Measurements from ENCODE around the gene MOSPD3.

DNA sequence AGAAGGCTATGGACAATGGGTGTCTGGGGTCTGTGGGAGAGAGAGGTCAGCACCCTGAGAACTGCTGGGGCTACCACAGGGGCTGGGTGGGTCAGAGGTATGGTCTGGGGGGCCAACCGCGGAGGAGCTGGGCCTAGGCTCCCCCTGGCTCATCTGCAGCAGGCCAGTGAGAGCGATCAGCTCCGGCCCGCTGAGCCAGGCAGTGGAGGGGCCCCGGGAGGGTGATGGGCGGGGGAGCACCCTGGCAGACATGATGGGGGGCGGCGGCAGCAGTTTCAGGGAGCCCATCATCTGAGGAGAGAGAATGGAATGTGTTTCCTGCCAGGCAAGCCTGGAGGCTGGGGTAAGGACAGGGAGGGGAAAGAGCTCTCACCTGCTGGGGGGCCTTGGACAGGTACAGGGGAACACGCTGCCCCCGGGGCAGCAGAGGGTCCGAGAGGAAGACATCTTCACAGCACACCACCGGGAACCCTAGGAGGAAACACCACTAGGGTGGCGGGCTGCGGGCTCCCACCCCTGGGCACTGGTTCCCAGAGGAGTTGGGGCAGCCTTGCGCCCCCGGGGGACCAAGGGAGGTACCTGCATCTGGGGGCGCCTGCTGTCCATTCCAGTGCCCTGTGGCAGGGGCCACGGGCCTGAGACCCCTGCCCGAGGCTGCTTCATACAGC lies 39.9 kb upstream of the MOSPD3 start:
- TF ChIP-seq CTCF (IDR thresholded peaks at IDR 0.05) (no peak), POLR2A (IDR thresholded peaks at IDR 0.05) (no peak), POLR2AphosphoS5 (IDR thresholded peaks at IDR 0.05; ENCODE audit: insufficient read depth in 1 of 2, low read depth in 1 of 2) (no peak)
